ENCODE measurements around the gene TSPO.

DNA sequence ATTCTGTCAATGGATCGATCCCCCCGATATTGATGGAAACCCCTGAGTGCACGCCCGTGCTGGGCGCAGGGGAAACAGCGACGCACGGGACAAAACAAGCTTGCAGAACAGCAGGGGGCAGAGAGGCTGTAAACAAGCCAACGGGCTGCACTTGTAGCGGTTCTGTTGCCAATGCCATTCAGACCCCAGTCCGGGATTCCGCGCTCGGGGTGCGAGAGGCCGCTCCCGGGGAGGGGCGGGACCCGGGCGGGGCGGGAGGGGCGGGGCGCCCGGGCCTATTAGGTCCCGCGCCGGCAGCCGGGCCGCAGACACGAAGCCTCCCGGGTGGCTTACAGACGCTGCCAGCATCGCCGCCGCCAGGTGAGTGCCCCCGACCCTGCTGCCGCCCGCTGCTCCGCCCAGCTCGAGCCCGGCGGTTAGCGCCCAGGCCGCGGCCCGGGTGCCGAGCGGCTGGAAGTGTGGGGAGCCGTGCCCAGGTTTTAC, 40.9 kb upstream of the TSPO start, which contains the start of gene BIK:
- TF ChIP-seq, protein P1, sequence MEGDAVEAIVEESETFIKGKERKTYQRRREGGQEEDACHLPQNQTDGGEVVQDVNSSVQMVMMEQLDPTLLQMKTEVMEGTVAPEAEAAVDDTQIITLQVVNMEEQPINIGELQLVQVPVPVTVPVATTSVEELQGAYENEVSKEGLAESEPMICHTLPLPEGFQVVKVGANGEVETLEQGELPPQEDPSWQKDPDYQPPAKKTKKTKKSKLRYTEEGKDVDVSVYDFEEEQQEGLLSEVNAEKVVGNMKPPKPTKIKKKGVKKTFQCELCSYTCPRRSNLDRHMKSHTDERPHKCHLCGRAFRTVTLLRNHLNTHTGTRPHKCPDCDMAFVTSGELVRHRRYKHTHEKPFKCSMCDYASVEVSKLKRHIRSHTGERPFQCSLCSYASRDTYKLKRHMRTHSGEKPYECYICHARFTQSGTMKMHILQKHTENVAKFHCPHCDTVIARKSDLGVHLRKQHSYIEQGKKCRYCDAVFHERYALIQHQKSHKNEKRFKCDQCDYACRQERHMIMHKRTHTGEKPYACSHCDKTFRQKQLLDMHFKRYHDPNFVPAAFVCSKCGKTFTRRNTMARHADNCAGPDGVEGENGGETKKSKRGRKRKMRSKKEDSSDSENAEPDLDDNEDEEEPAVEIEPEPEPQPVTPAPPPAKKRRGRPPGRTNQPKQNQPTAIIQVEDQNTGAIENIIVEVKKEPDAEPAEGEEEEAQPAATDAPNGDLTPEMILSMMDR (IDR thresholded peaks at IDR 0.05; ENCODE audit: low read length), result peak; percentile 26
- no peak for TF ChIP-seq EZH2phosphoT487 (IDR thresholded peaks at IDR 0.05; ENCODE audit: low read length)
- no peak for TF ChIP-seq EZH2 (optimal IDR thresholded peaks at IDR 0.05; ENCODE audit: low read depth, low read length)
